Liver (tissue), 9 donors: Measurements from ENCODE around the gene PDE9A. TPM values are rescaled to one million over a fixed set of nuclear protein-coding genes. Genes with fewer than 3 reads are reported as not detected.

Experiments used
- DNase-seq: peaks from one replicate; pipeline ENCODE4 v3.0.0-alpha.2; 2017; ENCODE audit warnings: low spot score
- H3K27ac ChIP-seq, 2 donors: one replicate each; pipeline ENCODE4 v1.7.0; 2013; ENCODE audit warnings: inconsistent platforms in 2 of 2, low read length in 2 of 2, control low read depth in 1 of 2, low read depth in 1 of 2, mild to moderate bottlenecking in 1 of 2
- H3K27me3 ChIP-seq, 4 donors: one replicate each; pipeline versions ENCODE4 v1.6.1 to v1.7.0; 2013; ENCODE audit warnings: low read length in 3 of 4, inconsistent platforms in 1 of 4, mild to moderate bottlenecking in 1 of 4, moderate library complexity in 1 of 4; ENCODE audit not compliant: control insufficient read depth in 4 of 4, insufficient read depth in 4 of 4
- H3K36me3 ChIP-seq, 4 donors: one replicate each; pipeline versions ENCODE4 v1.6.1 to v1.7.0; 2013; ENCODE audit warnings: low read length in 3 of 4, mild to moderate bottlenecking in 3 of 4, low read depth in 1 of 4, moderate library complexity in 1 of 4; ENCODE audit not compliant: control insufficient read depth in 4 of 4, insufficient read depth in 3 of 4
- H3K4me1 ChIP-seq, 4 donors: one replicate each; pipeline versions ENCODE4 v1.6.1 to v1.7.0; 2013; ENCODE audit warnings: low read length in 3 of 4, mild to moderate bottlenecking in 3 of 4, moderate library complexity in 1 of 4; ENCODE audit not compliant: control insufficient read depth in 4 of 4, insufficient read depth in 4 of 4
- H3K4me3 ChIP-seq, 3 donors: one replicate each; pipeline versions ENCODE4 v1.6.1 to v1.7.0; 2013; ENCODE audit warnings: low read length in 3 of 3, control low read depth in 1 of 3, low read depth in 1 of 3, mild to moderate bottlenecking in 1 of 3
- H3K9ac ChIP-seq, 2 donors: one replicate each; pipeline ENCODE4 v1.7.0; 2013; ENCODE audit warnings: low read length in 2 of 2, mild to moderate bottlenecking in 2 of 2, moderate library complexity in 2 of 2, control low read depth in 1 of 2, low read depth in 1 of 2
- H3K9me3 ChIP-seq, 4 donors: one replicate each; pipeline versions ENCODE4 v1.6.1 to v1.7.0; 2013; ENCODE audit warnings: low read length in 3 of 4; ENCODE audit not compliant: control insufficient read depth in 4 of 4
- ATF3 ChIP-seq: IDR thresholded peaks from 2 replicates; pipeline ENCODE4 v1.6.1; 2016; ENCODE audit warnings: antibody characterized with exemption
- CTCF ChIP-seq: fragments of 150-350 bp; IDR thresholded peaks from 2 replicates; pipeline ENCODE4 v1.5.1; 2017; ENCODE audit warnings: improper control_type of control experiment, low read depth, low read length; ENCODE audit not compliant: missing input control
- EGR1 ChIP-seq, 2 donors: IDR thresholded peaks; 2 replicates each; pipeline ENCODE4 v1.6.1; 2016 to 2018; ENCODE audit warnings: antibody characterized with exemption in 2 of 2, low read depth in 2 of 2
- FOXA1 ChIP-seq: IDR thresholded peaks from 2 replicates; pipeline ENCODE4 v1.6.1; 2016; ENCODE audit warnings: antibody characterized with exemption
- FOXA2 ChIP-seq: IDR thresholded peaks from 2 replicates; pipeline ENCODE4 v1.6.1; 2016; ENCODE audit warnings: antibody characterized with exemption
- GABPA ChIP-seq, 2 donors: IDR thresholded peaks in 1 of 2; conservative IDR thresholded peaks in 1 of 2; 2 replicates each; pipeline ENCODE4 v1.6.1; 2016; ENCODE audit warnings: antibody characterized with exemption in 2 of 2, mild to moderate bottlenecking in 1 of 2, moderate library complexity in 1 of 2
- HNF4A ChIP-seq, 2 donors: conservative IDR thresholded peaks; 2 replicates each; pipeline ENCODE4 v1.6.1; 2016; ENCODE audit warnings: antibody characterized with exemption in 2 of 2, mild to moderate bottlenecking in 2 of 2
- HNF4G ChIP-seq: IDR thresholded peaks from 2 replicates; pipeline ENCODE4 v1.6.1; 2016; ENCODE audit warnings: antibody characterized with exemption
- JUND ChIP-seq, 2 donors: IDR thresholded peaks; 2 replicates each; pipeline ENCODE4 v1.6.1; 2016; ENCODE audit warnings: antibody characterized with exemption in 2 of 2
- MAX ChIP-seq: IDR thresholded peaks from 2 replicates; pipeline ENCODE4 v1.6.1; 2016; ENCODE audit warnings: antibody characterized with exemption
- NR2F2 ChIP-seq: IDR thresholded peaks from 2 replicates; pipeline ENCODE4 v1.6.1; 2016; ENCODE audit warnings: antibody characterized with exemption
- RAD21 ChIP-seq, 2 donors: IDR thresholded peaks; 2 replicates each; pipeline ENCODE4 v1.6.1; 2016; ENCODE audit warnings: antibody characterized with exemption in 2 of 2, mild to moderate bottlenecking in 2 of 2
- REST ChIP-seq: IDR thresholded peaks from 2 replicates; pipeline ENCODE4 v1.6.1; 2016; ENCODE audit warnings: antibody characterized with exemption, mild to moderate bottlenecking
- RXRA ChIP-seq, 2 donors: IDR thresholded peaks; 2 replicates each; pipeline ENCODE4 v1.6.1; 2017 to 2018; ENCODE audit warnings: antibody characterized with exemption in 2 of 2, mild to moderate bottlenecking in 1 of 2
- SP1 ChIP-seq: IDR thresholded peaks from 2 replicates; pipeline ENCODE4 v1.6.1; 2018; ENCODE audit warnings: antibody characterized with exemption, mild to moderate bottlenecking
- TAF1 ChIP-seq: conservative IDR thresholded peaks from 2 replicates; pipeline ENCODE4 v1.6.1; 2016; ENCODE audit warnings: antibody characterized with exemption, mild to moderate bottlenecking
- YY1 ChIP-seq: IDR thresholded peaks from 2 replicates; pipeline ENCODE4 v1.6.1; 2016; ENCODE audit warnings: antibody characterized with exemption, mild to moderate bottlenecking
- ZBTB33 ChIP-seq: IDR thresholded peaks from 2 replicates; pipeline ENCODE4 v1.6.1; 2016; ENCODE audit warnings: antibody characterized with exemption
- WGBS: extraction: QIAGEN DNeasy Blood & Tissue Kit; methylation state at CpG from one replicate; pipeline ENCODE4 v1.1.7; 2013; 5-methylcytosine and 5-hydroxymethylcytosine counted together
- polyA plus RNA-seq, 2 donors: library from polyadenylated mRNA; stranded (reverse) in 1 of 2; unstranded in 1 of 2; fragments of 200-250 nt in 1 of 2; fragments of >200 nt in 1 of 2; fragmentation: Nextera tagmentation in 1 of 2; extraction: Ambion mirVana in 1 of 2; gene quantifications; one replicate each; pipeline versions ENCODE4 v1.2.1 to v1.2.3, GENCODE V29; 2013 to 2015
- total RNA-seq, 2 donors: library from RNA; depleted of rRNA; stranded (reverse); fragments of >200 nt; gene quantifications; one replicate each; pipeline ENCODE4 v1.2.3, GENCODE V29; 2014
- donor health status: healthy.
- donor health status: healthy.
- donor health status: healthy.
- donor health status: healthy.
- donor health status: healthy.

PDE9A gene
- total and polyA plus RNA-seq, 4 donors, result 1.5 to 4.2 (median 2.7) TPM

- H3K36me3 ChIP-seq, result no peaks in the 10 kb centered on the region
- H3K27ac ChIP-seq, result no peak overlapping the region
- 96% methylated on average over 1 of the region's 1 CpG for WGBS
- H3K4me1 ChIP-seq, result peaks cover 14 to 34% (median 27%) of the 10 kb centered on the region in 4 donors
- H3K27me3 ChIP-seq, result no peaks in the 10 kb centered on the region
- H3K9ac ChIP-seq, result no peak overlapping the region
- DNase-seq, result no peak
- H3K4me3 ChIP-seq, result no peak overlapping the region
- TF ChIP-seq FOXA1 (no peak), MAX (no peak), JUND (IDR thresholded peaks at IDR 0.05) (no peak), TAF1 (no peak), RAD21 (IDR thresholded peaks at IDR 0.05) (no peak), RXRA (IDR thresholded peaks at IDR 0.05) (no peak), GABPA (IDR thresholded peaks at IDR 0.05 in 1 of 2, conservative IDR thresholded peaks at IDR 0.05 in 1 of 2) (no peak), ZBTB33 (no peak), FOXA2 (no peak), REST (no peak), EGR1 (IDR thresholded peaks at IDR 0.05; ENCODE audit: low read depth in 2 of 2) (no peak)
- no peaks in the 10 kb centered on the region for H3K9me3 ChIP-seq
Measured at GRCh38 chr21:42740405-42740909, 87.0 kb downstream of the PDE9A start.

GRCh38 chr21:42741066-42741465 is 87.6 kb downstream of the PDE9A start:
- no peaks in the 10 kb centered on the region for H3K36me3 ChIP-seq
- TF ChIP-seq REST (no peak), HNF4G (no peak), RAD21 (IDR thresholded peaks at IDR 0.05) (no peak), FOXA2 (no peak), FOXA1 (no peak), ATF3 (no peak), CTCF (no peak), HNF4A (conservative IDR thresholded peaks at IDR 0.05) (no peak), NR2F2 (no peak), JUND (IDR thresholded peaks at IDR 0.05) (no peak), TAF1 (no peak), GABPA (IDR thresholded peaks at IDR 0.05 in 1 of 2, conservative IDR thresholded peaks at IDR 0.05 in 1 of 2) (no peak), EGR1 (IDR thresholded peaks at IDR 0.05; ENCODE audit: low read depth in 2 of 2) (no peak), YY1 (no peak), SP1 (no peak), RXRA (IDR thresholded peaks at IDR 0.05) (no peak), ZBTB33 (no peak)
- H3K27me3 ChIP-seq, result no peaks in the 10 kb centered on the region
- no peaks in the 10 kb centered on the region for H3K9me3 ChIP-seq
- H3K27ac ChIP-seq, result no peak overlapping the region
- no peak overlapping the region for H3K9ac ChIP-seq
- H3K4me1 ChIP-seq, result peaks cover 14 to 35% (median 28%) of the 10 kb centered on the region in 4 donors
- 94% methylated on average over 10 of the region's 10 CpGs for WGBS
- no peak for DNase-seq
- no peak overlapping the region for H3K4me3 ChIP-seq
